Measurements from ENCODE around the gene CHD9.

Gene CHD9

GRCh38 chr16:53064081-53064578, 9.3 kb downstream of the CHD9 start:
- Histone ChIP-seq H3K9me3 (ENCODE audit: insufficient read depth, low read length) (no peaks in the 10 kb centered on the region), H3K36me3 (ENCODE audit: low read length) (no peaks in the 10 kb centered on the region), H3K9ac (ENCODE audit: low read length) (no peak overlapping the region), H3K4me2 (ENCODE audit: low read depth, low read length, poor library complexity, severe bottlenecking) (no peak overlapping the region), H3K9me2 (replicated peaks; ENCODE audit: insufficient read depth, low read length) (no peaks in the 10 kb centered on the region), H3K27ac (ENCODE audit: low read depth, low read length) (no peak overlapping the region), H3K79me2 (ENCODE audit: insufficient read depth, low read length) (peaks cover 67% of the 10 kb centered on the region), H3F3A (ENCODE audit: insufficient read depth) (peaks cover 17% of the 10 kb centered on the region), H4K20me1 (ENCODE audit: low read depth, low read length) (no peaks in the 10 kb centered on the region), H3K27me3 (ENCODE audit: low read length) (no peaks in the 10 kb centered on the region), H3K4me3 (ENCODE audit: insufficient read depth, low read length, poor library complexity, severe bottlenecking) (no peak overlapping the region), H2AFZ (ENCODE audit: low read depth, low read length, severe bottlenecking) (no peak overlapping the region)
- TF ChIP-seq CTCF (IDR thresholded peaks at IDR 0.05; ENCODE audit: insufficient read depth, low read length, poor library complexity, severe bottlenecking) (no peak), EZH2phosphoT487 (conservative IDR thresholded peaks at IDR 0.05; ENCODE audit: low read length) (no peak)

GRCh38 chr16:53065461-53066061, 10.8 kb downstream of the CHD9 start:
- Histone ChIP-seq H3K36me3 (ENCODE audit: low read length) (no peaks in the 10 kb centered on the region; the same call in 1 of the 2 replicates), H3K9ac (ENCODE audit: low read length) (no peak overlapping the region), H3K9me2 (replicated peaks; ENCODE audit: insufficient read depth, low read length) (no peaks in the 10 kb centered on the region), H3K4me3 (ENCODE audit: insufficient read depth, low read length, poor library complexity, severe bottlenecking) (no peak overlapping the region), H3K27ac (ENCODE audit: low read depth, low read length) (no peak overlapping the region), H3K79me2 (ENCODE audit: insufficient read depth, low read length) (peaks cover 61% of the 10 kb centered on the region), H3K9me3 (ENCODE audit: insufficient read depth, low read length) (no peaks in the 10 kb centered on the region), H3F3A (ENCODE audit: insufficient read depth) (peaks cover 17% of the 10 kb centered on the region), H2AFZ (ENCODE audit: low read depth, low read length, severe bottlenecking) (no peak overlapping the region), H3K4me2 (ENCODE audit: low read depth, low read length, poor library complexity, severe bottlenecking) (no peak overlapping the region), H3K27me3 (ENCODE audit: low read length) (no peaks in the 10 kb centered on the region), H4K20me1 (ENCODE audit: low read depth, low read length) (no peaks in the 10 kb centered on the region)
- TF ChIP-seq EZH2phosphoT487 (conservative IDR thresholded peaks at IDR 0.05; ENCODE audit: low read length) (no peak), CTCF (IDR thresholded peaks at IDR 0.05; ENCODE audit: insufficient read depth, low read length, poor library complexity, severe bottlenecking) (no peak)

GRCh38 chr16:53067675-53068074, 12.9 kb downstream of the CHD9 start:
- H3K4me3 ChIP-seq (ENCODE audit: insufficient read depth, low read length, poor library complexity, severe bottlenecking) = no peak overlapping the region
- no peaks in the 10 kb centered on the region for H4K20me1 ChIP-seq (ENCODE audit: low read depth, low read length)
- TF ChIP-seq CTCF (IDR thresholded peaks at IDR 0.05; ENCODE audit: insufficient read depth, low read length, poor library complexity, severe bottlenecking) (no peak), EZH2phosphoT487 (conservative IDR thresholded peaks at IDR 0.05; ENCODE audit: low read length) (no peak)
- no peaks in the 10 kb centered on the region for H3K27me3 ChIP-seq (ENCODE audit: low read length)
- peak overlapping the region; percentile 54 for H3K27ac ChIP-seq (ENCODE audit: low read depth, low read length)
- H3K36me3 ChIP-seq (ENCODE audit: low read length) = no peaks in the 10 kb centered on the region; the same call in 1 of the 2 replicates
- H3K9me2 ChIP-seq (replicated peaks; ENCODE audit: insufficient read depth, low read length) = no peaks in the 10 kb centered on the region
- no peak overlapping the region for H2AFZ ChIP-seq (ENCODE audit: low read depth, low read length, severe bottlenecking)
- H3K9me3 ChIP-seq (ENCODE audit: insufficient read depth, low read length) = no peaks in the 10 kb centered on the region
- peaks cover 62% of the 10 kb centered on the region for H3K79me2 ChIP-seq (ENCODE audit: insufficient read depth, low read length)
- peaks cover 3% of the 10 kb centered on the region; the same call in 1 of the 2 replicates for H3F3A ChIP-seq (ENCODE audit: insufficient read depth)
- H3K9ac ChIP-seq (ENCODE audit: low read length) = no peak overlapping the region
- peak overlapping the region; percentile 28 for H3K4me2 ChIP-seq (ENCODE audit: low read depth, low read length, poor library complexity, severe bottlenecking)
